Keratinocyte (primary cell): ENCODE results near the gene ASB9. TPM values are rescaled to one million over a fixed set of nuclear protein-coding genes. Genes with fewer than 3 reads are reported as not detected.

Experiments
- DNase-seq: peaks from one replicate; pipeline ENCODE4 v3.0.0-alpha.2; 2011; ENCODE audit warnings: low read depth, missing footprints, low spot score
- FAIRE-seq: peaks from 2 replicates; lab custom pipeline; 2011; peaks lifted over from hg19 to GRCh38; lab: Jason Lieb, UNC
- H2AFZ ChIP-seq: 2 replicates; pipeline ENCODE4 v1.6.0; 2012; ENCODE audit warnings: low read length, control low read depth, inconsistent platforms; ENCODE audit not compliant: control insufficient read depth
- H3K27ac ChIP-seq: 2 replicates; pipeline ENCODE4 v1.5.1; 2011; ENCODE audit warnings: low read length; ENCODE audit not compliant: control insufficient read depth, insufficient read depth
- H3K27me3 ChIP-seq: 3 replicates; pipeline ENCODE4 v1.6.0; 2011; ENCODE audit warnings: low read length; ENCODE audit not compliant: control insufficient read depth, insufficient read depth; ENCODE audit errors: extremely low read depth
- H3K36me3 ChIP-seq, 2 experiments: 2 replicates in 1 of 2; 3 replicates in 1 of 2; pipeline ENCODE4 v1.5.1; 2011; ENCODE audit warnings: low read length in 2 of 2, mild to moderate bottlenecking in 1 of 2; ENCODE audit not compliant: control insufficient read depth in 2 of 2, insufficient read depth in 2 of 2; ENCODE audit errors: extremely low read depth in 1 of 2
- H3K4me1 ChIP-seq: 3 replicates; pipeline ENCODE4 v1.5.1; 2011; ENCODE audit warnings: low read length; ENCODE audit not compliant: control insufficient read depth, insufficient read depth; ENCODE audit errors: extremely low read depth
- H3K4me2 ChIP-seq: 3 replicates; pipeline ENCODE4 v1.6.0; 2011; ENCODE audit warnings: low read depth, low read length; ENCODE audit not compliant: control insufficient read depth, insufficient read depth; ENCODE audit errors: extremely low read depth
- H3K4me3 ChIP-seq, 3 experiments: fragments of 200-600 bp in 1 of 3; sonication (generic) in 1 of 3; 2 replicates in 2 of 3; 3 replicates in 1 of 3; pipeline ENCODE4 v1.5.1; 2011 to 2016; ENCODE audit warnings: low read length in 3 of 3, mild to moderate bottlenecking in 3 of 3, control low read depth in 2 of 3, inconsistent platforms in 1 of 3, low read depth in 1 of 3, mixed read lengths in 1 of 3, mixed run types in 1 of 3, moderate library complexity in 1 of 3; ENCODE audit not compliant: control insufficient read depth in 2 of 3, insufficient read depth in 2 of 3; ENCODE audit errors: extremely low read depth in 1 of 3
- H3K79me2 ChIP-seq: 2 replicates; pipeline ENCODE4 v1.6.0; 2012; ENCODE audit warnings: low read length; ENCODE audit not compliant: control insufficient read depth, insufficient read depth
- H3K9ac ChIP-seq: 3 replicates; pipeline ENCODE4 v1.6.0; 2011; ENCODE audit warnings: low read length; ENCODE audit not compliant: control insufficient read depth, insufficient read depth; ENCODE audit errors: extremely low read depth
- H3K9me1 ChIP-seq: 3 replicates; pipeline ENCODE4 v1.6.0; 2011; ENCODE audit warnings: low read length; ENCODE audit not compliant: control insufficient read depth, insufficient read depth; ENCODE audit errors: extremely low read depth
- H3K9me3 ChIP-seq: 2 replicates; pipeline ENCODE4 v1.5.1; 2012; ENCODE audit warnings: low read depth, low read length; ENCODE audit not compliant: control insufficient read depth
- H4K20me1 ChIP-seq: 3 replicates; pipeline ENCODE4 v1.6.0; 2011; ENCODE audit warnings: low read length; ENCODE audit not compliant: control insufficient read depth, insufficient read depth; ENCODE audit errors: extremely low read depth
- CTCF ChIP-seq, 3 experiments: IDR thresholded peaks in 1 of 3; conservative IDR thresholded peaks in 1 of 3; optimal IDR thresholded peaks in 1 of 3; 2 replicates in 2 of 3; 3 replicates in 1 of 3; pipeline versions ENCODE3 to v1.5.1; 2011; ENCODE audit warnings: low read length in 3 of 3, mild to moderate bottlenecking in 3 of 3, moderate library complexity in 2 of 3, control low read depth in 1 of 3, inconsistent platforms in 1 of 3; ENCODE audit not compliant: insufficient read depth in 2 of 3; ENCODE audit errors: extremely low read depth in 1 of 3
- EZH2 ChIP-seq: IDR thresholded peaks from one replicate; pipeline ENCODE4 v1.6.1; 2012; ENCODE audit warnings: inconsistent platforms, mild to moderate bottlenecking, low read length, moderate library complexity
- dilution Hi-C: fragments of 300-500 bp; cut with MboI; formaldehyde crosslinking; loops from one replicate; pipeline ENCODE4 v1.7.0; 2020; ENCODE audit warnings: low sequenced_read_pairs; ENCODE audit not compliant: extremely low pct_ligation_motif_present
- polyA plus RNA-seq, 5 experiments: library from polyadenylated mRNA; depleted of rRNA in 3 of 5; stranded (reverse) in 3 of 5; stranded (forward) in 1 of 5; unstranded in 1 of 5; fragments of >200 nt; gene quantifications; 1 replicate in 1 of 5; 2 replicates in 3 of 5; 3 replicates in 1 of 5; pipeline versions ENCODE4 v1.2.1 to v1.2.3, GENCODE V29; 2011 to 2012; ENCODE audit warnings: missing spikeins in 2 of 5, low read depth in 1 of 5, low replicate concordance in 1 of 5

ASB9 gene
- polyA plus RNA-seq, 1 donor (not counting 4 experiments of a cell fraction or from before 2014, with no cell fraction given): 0.66 TPM

- FAIRE-seq (no peak), DNase-seq (no peak)
- no peak overlapping the region for H2AFZ ChIP-seq
- no peak overlapping the region for H3K9ac ChIP-seq
- no peak overlapping the region for H3K27ac ChIP-seq
- no peaks in the 10 kb centered on the region for H3K9me3 ChIP-seq
- no peaks in the 10 kb centered on the region for H3K36me3 ChIP-seq
- H3K4me2 ChIP-seq: no peak overlapping the region
- no peaks in the 10 kb centered on the region for H3K9me1 ChIP-seq
- TF ChIP-seq CTCF (optimal IDR thresholded peaks at IDR 0.05 in 1 of 3, IDR thresholded peaks at IDR 0.05 in 1 of 3, conservative IDR thresholded peaks at IDR 0.05 in 1 of 3; ENCODE audit: extremely low read depth in 1 of 3, insufficient read depth in 2 of 3, low read length in 3 of 3): no peak
- TF ChIP-seq EZH2: no peak
- dilution Hi-C loops: no loop called here
- no peak overlapping the region for H3K4me3 ChIP-seq
- no peaks in the 10 kb centered on the region for H3K4me1 ChIP-seq
- no peaks in the 10 kb centered on the region for H3K27me3 ChIP-seq
- no peaks in the 10 kb centered on the region for H3K79me2 ChIP-seq
- no peaks in the 10 kb centered on the region for H4K20me1 ChIP-seq
Observed at GRCh38 chrX:15240414-15240813, 29.5 kb downstream of the ASB9 start.

GRCh38 chrX:15236146-15236545, 33.7 kb downstream of the ASB9 start:
- Histone ChIP-seq H3K9me3 (no peaks in the 10 kb centered on the region), H3K79me2 (no peaks in the 10 kb centered on the region), H3K4me2 (no peak overlapping the region), H3K4me3 (no peak overlapping the region), H4K20me1 (no peaks in the 10 kb centered on the region), H3K9me1 (no peaks in the 10 kb centered on the region), H3K4me1 (no peaks in the 10 kb centered on the region), H3K9ac (no peak overlapping the region), H2AFZ (no peak overlapping the region), H3K27me3 (no peaks in the 10 kb centered on the region), H3K27ac (no peak overlapping the region), H3K36me3 (no peaks in the 10 kb centered on the region)
- no peak for DNase-seq
- dilution Hi-C loops: no loop called here
- TF ChIP-seq EZH2 (no peak), CTCF (optimal IDR thresholded peaks at IDR 0.05 in 1 of 3, IDR thresholded peaks at IDR 0.05 in 1 of 3, conservative IDR thresholded peaks at IDR 0.05 in 1 of 3; ENCODE audit: extremely low read depth in 1 of 3, insufficient read depth in 2 of 3, low read length in 3 of 3) (no peak)
- FAIRE-seq: no peak
